A549 (cell line): ENCODE data around the gene HSFX3. TPM values are rescaled to one million over a fixed set of nuclear protein-coding genes. Genes with fewer than 3 reads are reported as not detected.
"Not testable (repeated sequence)": the region's sequence is repeated elsewhere in the genome, so short reads cannot be mapped to it uniquely, and the experiment has no call there.

Experiments
- ATAC-seq, 2 experiments: fragments of 200-7000 bp in 1 of 2; fragments of >200 bp in 1 of 2; cut with Nextera tagmentation in 1 of 2; cut with Tn5 transposase in 1 of 2; 3 replicates each; pipeline versions ENCODE4 v1.8.0 to v1.9.1; 2018 to 2020; ENCODE audit warnings: mild to moderate bottlenecking in 1 of 2, moderate library complexity in 1 of 2
- CTCF ChIA-PET: fragments of 300-600 bp; sonication (Branson Sonifier 250); formaldehyde crosslinking; extraction: SDS; loops from one replicate; lab custom pipeline; 2021; ENCODE audit warnings: antibody characterized with exemption, inconsistent platforms; lab: Yijun Ruan, JAX
- POLR2A ChIA-PET: fragments of 350-600 bp; formaldehyde crosslinking; extraction: SDS; loops from one replicate; lab custom pipeline; 2021; ENCODE audit warnings: antibody characterized with exemption, inconsistent platforms; lab: Yijun Ruan, JAX
- DNase-seq, 2 experiments: peaks; one replicate each; pipeline versions ENCODE4 v3.0.0 to v3.0.0-alpha.2; 2011 to 2016; ENCODE audit warnings: low read depth in 1 of 2, low spot score in 1 of 2
- FAIRE-seq: peaks from 2 replicates; lab custom pipeline; 2011; peaks lifted over from hg19 to GRCh38; lab: Jason Lieb, UNC
- H3K27ac ChIP-seq, 2 experiments: fragments of >200 bp; sonication (Bioruptor Twin); formaldehyde crosslinking; 3 replicates each; pipeline ENCODE4 v1.5.1; 2016 to 2017
- H3K4me1 ChIP-seq: fragments of >200 bp; sonication (Bioruptor Twin); formaldehyde crosslinking; 3 replicates; pipeline ENCODE4 v1.6.1; 2016
- H3K4me2 ChIP-seq: fragments of >200 bp; sonication (Bioruptor Twin); formaldehyde crosslinking; 3 replicates; pipeline ENCODE4 v1.6.1; 2016
- H3K4me3 ChIP-seq: fragments of >200 bp; sonication (Bioruptor Twin); formaldehyde crosslinking; 3 replicates; pipeline ENCODE4 v1.5.1; 2016
- H3K9me3 ChIP-seq: fragments of >200 bp; sonication (Bioruptor Twin); formaldehyde crosslinking; 3 replicates; pipeline ENCODE4 v1.6.1; 2016
- CHD4 ChIP-seq: fragments of 200-600 bp; sonication (generic); IDR thresholded peaks from 2 replicates; pipeline ENCODE4 v1.6.1; 2016; ENCODE audit warnings: antibody characterized with exemption, mild to moderate bottlenecking, borderline replicate concordance
- EHF ChIP-seq: fragments of 250-450 bp; sonication (Bioruptor Pico); IDR thresholded peaks from 2 replicates; pipeline ENCODE4 v1.5.0; 2020; ENCODE audit warnings: mild to moderate bottlenecking
- FOSB ChIP-seq: fragments of 250-450 bp; sonication (Bioruptor Pico); IDR thresholded peaks from 2 replicates; pipeline ENCODE4 v1.5.0; 2020; ENCODE audit warnings: mild to moderate bottlenecking, moderate library complexity
- GATA3 ChIP-seq: IDR thresholded peaks from 2 replicates; pipeline ENCODE4 v1.6.1; 2012; ENCODE audit warnings: borderline replicate concordance
- HES2 ChIP-seq: fragments of >200 bp; sonication (Bioruptor Twin); formaldehyde crosslinking; IDR thresholded peaks from 2 replicates; pipeline ENCODE4 v1.6.1; 2016
- HOXA7 ChIP-seq: fragments of 250-450 bp; sonication (Bioruptor Pico); IDR thresholded peaks from 2 replicates; pipeline ENCODE4 v1.5.0; 2020; ENCODE audit warnings: mild to moderate bottlenecking, moderate library complexity
- HOXB13 ChIP-seq: fragments of 250-450 bp; sonication (Bioruptor Pico); IDR thresholded peaks from 2 replicates; pipeline ENCODE4 v1.5.0; 2020; ENCODE audit warnings: low read depth, mild to moderate bottlenecking, moderate library complexity
- KDM1A ChIP-seq: fragments of 200-600 bp; sonication (generic); IDR thresholded peaks from 2 replicates; pipeline ENCODE4 v1.6.1; 2016; ENCODE audit warnings: low read depth, mild to moderate bottlenecking
- MYC ChIP-seq: IDR thresholded peaks from 2 replicates; pipeline ENCODE4 v1.6.1; 2012; ENCODE audit warnings: mild to moderate bottlenecking, inconsistent platforms, low read length, improper control_type of control experiment, borderline replicate concordance
- PBX3 ChIP-seq: IDR thresholded peaks from 2 replicates; pipeline ENCODE4 v1.6.1; 2012
- POLR2AphosphoS2 ChIP-seq: conservative IDR thresholded peaks from 2 replicates; pipeline ENCODE4 v1.6.1; 2012; ENCODE audit warnings: low read length, improper control_type of control experiment, inconsistent platforms
- RARB ChIP-seq: fragments of 250-450 bp; sonication (Bioruptor Pico); IDR thresholded peaks from 2 replicates; pipeline ENCODE4 v1.8.0; 2021; ENCODE audit warnings: mild to moderate bottlenecking, moderate library complexity
- REST ChIP-seq: fragments of 200-600 bp; sonication (generic); IDR thresholded peaks from 2 replicates; pipeline ENCODE4 v1.6.1; 2016; ENCODE audit warnings: antibody characterized with exemption, mild to moderate bottlenecking, moderate library complexity
- TFCP2L1 ChIP-seq: fragments of 250-450 bp; sonication (Bioruptor Pico); IDR thresholded peaks from 2 replicates; pipeline ENCODE4 v1.5.0; 2021; ENCODE audit warnings: mild to moderate bottlenecking
- ZSCAN20 ChIP-seq: fragments of 250-450 bp; sonication (Bioruptor Pico); IDR thresholded peaks from 2 replicates; pipeline ENCODE4 v1.8.0; 2022; ENCODE audit warnings: mild to moderate bottlenecking, moderate library complexity
- WGBS: methylation state at CpG from one replicate; pipeline ENCODE4 v1.1.6; 2017; ENCODE audit errors: missing lambda C conversion rate; 5-methylcytosine and 5-hydroxymethylcytosine counted together
- polyA plus RNA-seq, 4 experiments: library from polyadenylated mRNA; depleted of rRNA in 3 of 4; stranded (reverse); fragments of >200 nt; fragmentation: RNase III in 1 of 4; extraction: RNeasy Plus Mini Kit Qiagen cat#74134 plus additional on column Dnase treatment in 1 of 4; gene quantifications; 2 replicates in 3 of 4; 3 replicates in 1 of 4; pipeline ENCODE4 v1.2.3, GENCODE V29; 2011 to 2017

HSFX3 gene
- polyA plus RNA-seq, 2 of the 4 experiments (the other 2 are of a cell fraction), result not detected

- H3K4me3 ChIP-seq, result peak overlapping the region; percentile 65
- DNase-seq (peak; percentile 36 to 78), ATAC-seq (peak; percentile 66 to 77), FAIRE-seq (no peak)
- no peaks in the 10 kb centered on the region for H3K9me3 ChIP-seq
- peak overlapping the region; percentile 83 to 98 for H3K27ac ChIP-seq
- peak overlapping the region; percentile 97 for H3K4me2 ChIP-seq
- ChIA-PET POLR2A (interaction anchor here (1.3 to 2.8 kb wide), 3 partner anchors 9 to 36 kb away, joined by 13 to 24 read pairs (median 22); partner anchors contain the start of gene EOLA1), CTCF (interaction anchor here (1.0 to 1.5 kb wide), 2 partner anchors 11 to 13 kb away, joined by 4 read pairs; no protein-coding TSS in a partner anchor)
- WGBS, result 4% methylated on average over 7 of the region's 10 CpGs
- TF ChIP-seq TFCP2L1 (CRISPR knock-in tag) (no peak), PBX3 (no peak), POLR2AphosphoS2 (no peak), CHD4 (no peak), HOXB13 (CRISPR knock-in tag) (no peak), FOSB (no peak)
- peaks cover 16% of the 10 kb centered on the region; the same call in 2 of the 3 replicates for H3K4me1 ChIP-seq
These were observed 45.4 kb downstream of the HSFX3 start for GRCh38 chrX:149504226-149504914.

- H3K4me1 ChIP-seq, result peaks cover 16% of the 10 kb centered on the region; the same call in 2 of the 3 replicates
- not testable (repeated sequence) for H3K9me3 ChIP-seq
- ATAC-seq, result peak; percentile 79 to 81
- CTCF ChIA-PET, result interaction anchor here (1.0 to 1.5 kb wide), 2 partner anchors 12 kb away, joined by 4 read pairs; no protein-coding TSS in a partner anchor
- peak; percentile 50; the same call in 1 of the 2 replicates for TF ChIP-seq GATA3
- TF ChIP-seq, all 56 proteins: peak for 1; not testable (repeated sequence) for 55
- peak overlapping the region; percentile 97 for H3K4me2 ChIP-seq
- H3K4me3 ChIP-seq, result peak overlapping the region; percentile 65; the same call in 1 of the 3 replicates
- H3K27ac ChIP-seq, result peak overlapping the region; percentile 83 to 98; a peak in 5 of 6 replicates
- DNase-seq (peak in 1 of 2 experiments; percentile 78), FAIRE-seq (peak; percentile 100)
- WGBS, result no CpG with 5 or more reads among the region's 10 CpGs
- POLR2A ChIA-PET, result interaction anchor here (2.8 kb wide), 1 partner anchor 19 kb away, joined by 13 read pairs; no protein-coding TSS in a partner anchor
These were observed 46.3 kb downstream of the HSFX3 start for GRCh38 chrX:149503446-149503845.

- 70% methylated on average over 2 of the region's 5 CpGs for WGBS
- DNase-seq, ATAC-seq, FAIRE-seq, H3K4me3 ChIP-seq, H3K9me3 ChIP-seq, CTCF ChIA-PET: not testable (repeated sequence)
- Histone ChIP-seq H3K4me1 (peaks cover 21% of the 10 kb centered on the region; the same call in 2 of the 3 replicates), H3K4me2 (peak overlapping the region; percentile 97; the same call in 1 of the 3 replicates), H3K27ac (peak overlapping the region in 1 of 2 experiments; percentile 65; a peak in 3 of 6 replicates)
- POLR2A ChIA-PET, result interaction anchor here (2.8 kb wide), 1 partner anchor 19 kb away, joined by 13 read pairs; no protein-coding TSS in a partner anchor
These were observed 46.8 kb downstream of the HSFX3 start for GRCh38 chrX:149502923-149503322.

- 92% methylated on average over 5 of the region's 5 CpGs for WGBS
- Histone ChIP-seq H3K4me3 (no peak overlapping the region), H3K4me1 (peaks cover 47% of the 10 kb centered on the region), H3K4me2 (no peak overlapping the region), H3K27ac (no peak overlapping the region), H3K9me3 (no peaks in the 10 kb centered on the region)
- peak; percentile 13 for FAIRE-seq
- POLR2A ChIA-PET, result no interaction called here
- DNase-seq, result no peak
- CTCF ChIA-PET, result interaction anchor here (0.7 to 1.1 kb wide), 2 partner anchors 28 to 41 kb away, joined by 4 read pairs; partner anchors contain the start of gene EOLA1
- no peak for TF ChIP-seq EHF (CRISPR knock-in tag)
- TF ChIP-seq POLR2AphosphoS2, result no peak
- TF ChIP-seq MYC, result no peak
- TF ChIP-seq HES2, result no peak
- TF ChIP-seq RARB (CRISPR knock-in tag), result no peak
- TF ChIP-seq REST, result no peak
- TF ChIP-seq HOXA7 (CRISPR knock-in tag), result no peak
- TF ChIP-seq ZSCAN20 (CRISPR knock-in tag), result no peak
- no peak for TF ChIP-seq TFCP2L1 (CRISPR knock-in tag)
- TF ChIP-seq KDM1A, result no peak
- no peak for ATAC-seq
These were observed 50.0 kb downstream of the HSFX3 start for GRCh38 chrX:149499766-149500165.
